ENCODE data around the gene CDYL.

The CDYL gene

GRCh38 chr6:4873928-4874327 lies 97.7 kb downstream of the CDYL start:
- DNase-seq (ENCODE audit: low read depth in 2 of 3, low spot score in 2 of 3), result no peak

DNA sequence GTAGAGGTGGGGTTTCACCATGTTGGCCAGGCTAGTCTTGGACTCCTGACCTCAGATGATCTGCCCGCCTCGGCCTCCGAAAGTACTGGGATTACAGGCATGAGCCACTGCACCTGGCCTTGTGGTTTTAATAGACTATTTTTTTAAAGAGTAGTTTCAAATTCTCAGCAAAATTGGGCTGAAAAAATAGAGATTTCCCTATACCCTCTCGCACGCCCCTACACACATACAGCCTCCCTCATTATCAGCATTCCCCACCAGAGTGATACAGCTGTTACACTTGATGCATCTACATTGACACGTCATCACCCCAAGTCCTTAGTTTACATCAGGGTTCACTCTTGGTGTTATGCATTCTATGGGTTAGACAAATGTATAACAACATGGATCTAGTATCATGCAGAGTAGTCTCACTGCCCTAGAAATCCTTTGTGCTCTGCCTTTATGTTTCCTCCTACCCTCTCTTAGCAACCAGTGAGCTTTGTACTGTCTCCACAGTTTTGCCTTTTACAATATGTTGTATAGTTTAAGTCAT lies 103.6 kb downstream of the CDYL start:
- DNase-seq (ENCODE audit: low read depth in 2 of 3, low spot score in 2 of 3), result no peak

DNA sequence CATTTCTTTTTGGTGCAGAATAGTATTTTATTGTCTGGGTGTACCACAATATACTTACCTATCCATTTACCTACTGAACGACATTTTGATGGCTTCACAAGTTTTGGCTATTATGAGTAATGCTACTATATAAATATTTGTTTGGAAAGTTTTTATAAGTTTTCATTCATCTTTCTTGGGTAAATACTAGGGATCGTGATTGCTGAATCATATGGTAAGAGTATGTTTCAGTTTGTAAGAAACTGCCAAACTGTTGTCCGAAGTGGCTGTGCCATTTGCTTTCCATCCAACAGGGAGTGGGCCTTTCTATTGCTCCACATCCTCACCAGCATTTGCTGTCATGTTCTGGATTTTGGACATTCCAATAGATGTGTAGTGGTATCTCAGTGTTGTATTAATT lies 104.2 kb downstream of the CDYL start:
- no peak for DNase-seq (ENCODE audit: low read depth in 2 of 3, low spot score in 2 of 3)

DNA sequence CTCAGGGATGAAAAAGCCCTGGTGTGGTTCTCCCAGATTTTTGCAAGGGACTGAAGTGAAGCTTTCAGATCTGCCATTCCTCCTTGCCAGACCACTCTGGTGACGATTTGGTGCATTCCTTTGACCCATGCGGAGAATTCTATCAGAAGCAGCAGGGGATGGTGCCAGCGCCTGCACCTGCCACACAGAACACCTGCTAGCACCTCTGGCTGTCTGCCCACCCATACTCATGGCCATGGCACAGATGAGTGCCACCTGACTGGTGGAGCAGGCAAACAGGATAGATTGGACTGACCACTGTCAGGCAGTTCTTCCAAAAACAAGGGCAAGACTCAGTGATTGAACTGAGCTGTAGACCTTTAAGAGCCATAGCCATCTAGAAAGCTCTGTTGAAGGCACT lies 107.1 kb downstream of the CDYL start:
- no peak for DNase-seq (ENCODE audit: low read depth in 2 of 3, low spot score in 2 of 3)

GRCh38 chr6:4884646-4885340 lies 108.6 kb downstream of the CDYL start:
- no peak for DNase-seq (ENCODE audit: low read depth in 2 of 3, low spot score in 2 of 3)

DNA sequence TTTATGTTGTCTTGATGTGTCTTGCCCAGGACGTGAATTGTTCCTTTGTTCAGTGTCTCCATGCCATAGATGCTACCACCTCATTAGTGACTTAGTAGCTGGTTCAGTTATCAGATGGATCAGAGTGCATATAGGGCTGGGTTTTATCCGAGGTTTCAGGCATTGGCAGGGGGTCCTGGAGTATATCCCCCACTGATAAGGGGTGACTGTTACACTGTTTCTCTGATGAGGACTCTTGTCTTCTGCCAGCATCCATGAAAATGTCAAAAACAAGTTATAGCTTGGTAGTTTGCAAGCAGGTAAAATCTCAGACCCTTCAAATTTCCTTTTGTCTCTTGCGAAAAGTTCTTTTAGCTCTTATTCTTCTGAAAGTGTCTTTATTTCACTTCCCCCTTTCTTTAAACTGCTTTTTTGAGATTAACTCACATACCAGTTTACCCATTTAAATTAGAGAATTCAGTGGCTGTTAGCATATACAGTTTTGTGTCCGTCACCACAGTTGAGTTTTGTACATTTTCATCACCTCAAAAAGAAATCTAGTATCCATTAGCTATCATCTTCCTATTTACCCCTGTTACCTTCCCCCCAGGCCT lies 109.2 kb downstream of the CDYL start:
- no peak for DNase-seq (ENCODE audit: low read depth in 2 of 3, low spot score in 2 of 3)

GRCh38 chr6:4888841-4889240 lies 112.6 kb downstream of the CDYL start:
- DNase-seq (ENCODE audit: low read depth in 2 of 3, low spot score in 2 of 3), result no peak

DNA sequence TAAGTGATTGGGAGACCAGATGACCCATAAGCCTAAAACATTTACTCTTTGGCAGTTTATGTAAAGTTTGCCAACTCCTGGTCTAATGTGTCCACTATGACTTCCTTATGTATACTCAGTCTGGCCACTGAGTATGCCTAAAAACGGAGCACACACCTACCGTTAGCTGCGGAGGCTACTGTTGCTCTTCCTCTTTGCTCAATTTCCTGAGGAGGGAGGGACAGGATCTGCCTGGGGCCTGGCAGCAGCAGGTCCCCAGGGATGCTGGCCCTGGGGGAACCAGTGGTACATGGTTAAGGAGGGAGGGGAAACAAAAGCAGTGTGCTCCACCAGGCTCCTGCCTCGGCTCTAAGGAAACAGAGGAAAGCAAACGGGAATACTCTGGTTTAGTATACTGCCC lies 113.5 kb downstream of the CDYL start:
- no peak for DNase-seq (ENCODE audit: low read depth in 2 of 3, low spot score in 2 of 3)

GRCh38 chr6:4890191-4890590 lies 114.0 kb downstream of the CDYL start:
- DNase-seq (ENCODE audit: low read depth in 2 of 3, low spot score in 2 of 3), result no peak

DNA sequence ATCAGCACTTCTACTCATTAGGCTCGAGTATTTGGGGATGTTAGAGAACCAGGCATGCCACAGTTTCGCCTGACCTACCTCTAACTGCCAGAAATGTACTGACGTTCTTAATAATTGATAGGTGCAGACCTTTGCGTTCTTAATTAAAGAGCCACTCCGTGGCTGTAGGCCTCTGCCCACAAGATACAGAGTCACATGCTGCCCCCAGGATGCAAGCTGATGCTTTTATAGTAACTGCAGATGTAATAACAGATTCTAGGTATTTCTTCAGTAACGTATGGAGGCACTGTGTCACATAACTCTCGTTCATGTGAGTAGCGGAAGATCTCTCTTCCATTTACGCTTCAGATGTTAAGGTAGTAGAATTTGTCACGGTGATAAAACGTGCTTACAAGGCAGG lies 114.4 kb downstream of the CDYL start:
- no peak for DNase-seq (ENCODE audit: low read depth in 2 of 3, low spot score in 2 of 3)

DNA sequence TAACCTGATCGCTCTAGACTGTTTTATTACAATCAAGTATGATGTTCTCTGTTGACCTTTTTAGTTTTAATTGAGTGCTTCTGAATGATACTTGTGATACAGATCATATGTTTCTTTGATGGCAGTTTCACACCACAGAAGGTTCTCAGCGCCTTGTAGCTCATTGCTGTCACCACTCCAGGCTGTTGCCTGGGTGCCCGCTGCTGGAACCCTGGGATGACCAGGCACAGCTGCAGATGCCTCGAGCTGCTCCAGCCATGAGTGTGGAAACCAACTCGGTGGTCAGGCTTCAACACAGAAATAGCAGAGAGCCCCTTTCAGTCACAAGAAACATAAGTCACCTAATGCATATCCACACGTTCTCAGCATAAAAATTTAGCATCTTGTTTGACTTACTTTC lies 114.9 kb downstream of the CDYL start:
- DNase-seq (ENCODE audit: low read depth in 2 of 3, low spot score in 2 of 3), result no peak

DNA sequence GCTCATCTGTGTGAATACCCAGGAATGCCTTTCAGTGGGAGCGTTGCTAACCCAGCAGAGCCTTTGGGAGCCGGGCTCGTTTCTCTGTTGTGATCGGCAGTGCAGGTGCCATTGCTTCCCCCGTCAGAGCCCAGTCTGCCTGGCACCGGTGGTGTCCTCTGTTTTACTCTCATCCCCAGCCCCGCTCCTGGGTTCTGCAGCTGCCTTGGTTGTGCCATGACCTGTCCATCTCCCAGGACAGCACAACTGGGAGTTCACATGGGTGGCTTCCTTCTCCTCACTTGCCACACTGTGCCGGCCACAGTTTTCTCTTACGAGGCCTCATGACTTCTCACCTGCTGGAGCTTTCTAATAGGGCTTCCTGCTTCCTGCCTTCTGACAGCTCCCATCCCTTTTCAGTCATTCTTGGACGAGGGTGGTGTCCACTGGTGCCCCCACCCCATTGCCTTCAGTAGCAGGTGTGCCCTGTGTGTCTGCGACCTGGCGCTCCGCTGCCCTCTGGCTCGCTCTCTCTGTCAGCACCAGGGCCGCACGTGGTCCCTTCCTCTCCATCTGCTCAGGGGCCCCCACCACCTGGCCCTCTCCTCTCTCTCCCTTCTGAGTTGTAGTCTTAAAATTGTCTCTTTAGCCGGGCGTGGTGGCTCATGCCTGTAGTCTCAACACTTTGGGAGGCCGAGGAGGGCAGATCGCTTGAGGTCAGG lies 116.7 kb downstream of the CDYL start:
- DNase-seq (ENCODE audit: low read depth in 2 of 3, low spot score in 2 of 3), result no peak

GRCh38 chr6:4894049-4894448 lies 117.8 kb downstream of the CDYL start:
- DNase-seq (ENCODE audit: low read depth in 2 of 3, low spot score in 2 of 3), result no peak

GRCh38 chr6:4895971-4896370 lies 119.8 kb downstream of the CDYL start:
- DNase-seq (ENCODE audit: low read depth in 2 of 3, low spot score in 2 of 3), result no peak

DNA sequence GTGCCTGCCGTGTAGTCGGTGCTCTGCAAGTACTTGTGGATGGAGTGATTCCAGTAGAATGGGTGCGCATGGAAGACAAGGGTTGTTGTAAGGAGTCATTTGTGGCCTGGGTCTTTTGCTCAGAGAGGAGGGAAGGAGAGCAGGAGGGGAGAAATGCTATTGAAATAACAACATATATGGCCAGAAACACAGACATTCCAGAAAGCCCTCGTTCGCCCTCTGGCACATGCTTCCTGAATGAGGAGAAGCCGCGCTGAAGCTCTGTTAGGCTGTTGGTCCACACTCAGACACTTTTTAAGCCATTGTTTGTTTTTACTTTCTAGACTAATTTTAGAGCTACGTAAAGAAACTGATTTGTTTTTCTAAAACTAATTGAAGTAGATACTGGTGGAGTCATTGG lies 120.2 kb downstream of the CDYL start:
- DNase-seq (ENCODE audit: low read depth in 2 of 3, low spot score in 2 of 3), result no peak

- no peak for DNase-seq (ENCODE audit: low read depth in 2 of 3, low spot score in 2 of 3)
Observed at GRCh38 chr6:4899249-4900034, 123.2 kb downstream of the CDYL start.

GRCh38 chr6:4901386-4902061 lies 125.3 kb downstream of the CDYL start:
- no peak for DNase-seq (ENCODE audit: low read depth in 2 of 3, low spot score in 2 of 3)

- no peak for DNase-seq (ENCODE audit: low read depth in 2 of 3, low spot score in 2 of 3)
Observed at GRCh38 chr6:4902363-4902762, 126.2 kb downstream of the CDYL start.

DNA sequence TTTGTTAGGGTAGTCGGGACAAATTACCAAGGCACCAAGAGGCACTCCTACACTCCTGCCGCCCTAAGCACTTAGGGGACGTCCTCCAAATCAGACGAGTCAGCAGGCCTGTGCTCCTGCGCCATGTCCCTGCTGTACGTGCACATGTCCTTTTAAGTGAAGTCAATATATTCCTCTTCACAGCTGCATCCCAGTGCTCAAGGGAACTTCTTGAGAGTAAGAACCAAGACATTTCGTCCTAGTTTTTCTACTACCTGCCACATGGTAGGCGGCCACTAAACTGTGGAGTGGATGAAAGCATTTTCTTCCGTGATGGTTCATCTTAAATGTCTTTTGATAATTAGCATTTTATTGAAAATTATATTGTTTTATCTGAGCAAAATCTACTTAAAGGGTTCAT lies 126.9 kb downstream of the CDYL start:
- DNase-seq (ENCODE audit: low read depth in 2 of 3, low spot score in 2 of 3), result no peak

DNA sequence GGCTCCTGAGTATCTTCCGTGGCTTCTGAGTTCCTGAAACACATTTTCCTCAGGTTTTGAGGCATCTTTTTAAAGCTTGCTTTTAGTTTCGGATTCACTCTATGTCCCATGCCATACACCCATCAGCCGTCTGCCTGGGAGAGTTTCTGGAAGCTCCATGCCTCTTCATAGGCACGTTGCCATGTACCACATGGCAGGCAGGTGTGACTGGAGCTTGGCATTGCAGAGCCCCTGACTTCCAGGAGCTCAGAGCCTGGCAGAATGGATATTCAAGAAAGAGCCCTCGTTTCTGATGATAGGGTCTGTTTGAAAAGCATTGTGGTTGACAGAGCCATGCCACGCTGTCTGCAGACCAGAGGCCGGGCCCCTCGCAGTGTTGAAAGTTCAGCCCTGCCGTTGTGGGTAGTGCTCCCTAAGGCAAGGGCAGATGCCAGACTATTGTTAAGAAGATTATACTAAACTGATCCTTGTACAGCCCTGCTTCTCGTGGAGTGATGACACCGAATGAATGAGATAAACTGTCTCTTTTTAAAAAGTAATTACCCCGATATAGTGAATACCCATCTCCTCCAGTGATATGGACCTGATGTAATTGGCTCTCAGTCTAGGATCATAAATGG lies 127.7 kb downstream of the CDYL start:
- no peak for DNase-seq (ENCODE audit: low read depth in 2 of 3, low spot score in 2 of 3)

All from activated CD8-positive, alpha-beta memory T cell treated with anti-CD3 and anti-CD28 coated beads for 48 hours (primary cell).